Keratinocyte (primary cell): ENCODE results near the gene FAM124A.

ENCODE experiments used
- CTCF ChIP-seq, 3 experiments: IDR thresholded peaks in 1 of 3; conservative IDR thresholded peaks in 1 of 3; optimal IDR thresholded peaks in 1 of 3; 2 replicates in 2 of 3; 3 replicates in 1 of 3; pipeline versions ENCODE3 to v1.5.1; 2011; ENCODE audit warnings: low read length in 3 of 3, mild to moderate bottlenecking in 3 of 3, moderate library complexity in 2 of 3, control low read depth in 1 of 3, inconsistent platforms in 1 of 3; ENCODE audit not compliant: insufficient read depth in 2 of 3; ENCODE audit errors: extremely low read depth in 1 of 3
- EZH2 ChIP-seq: IDR thresholded peaks from one replicate; pipeline ENCODE4 v1.6.1; 2012; ENCODE audit warnings: inconsistent platforms, mild to moderate bottlenecking, low read length, moderate library complexity

DNA sequence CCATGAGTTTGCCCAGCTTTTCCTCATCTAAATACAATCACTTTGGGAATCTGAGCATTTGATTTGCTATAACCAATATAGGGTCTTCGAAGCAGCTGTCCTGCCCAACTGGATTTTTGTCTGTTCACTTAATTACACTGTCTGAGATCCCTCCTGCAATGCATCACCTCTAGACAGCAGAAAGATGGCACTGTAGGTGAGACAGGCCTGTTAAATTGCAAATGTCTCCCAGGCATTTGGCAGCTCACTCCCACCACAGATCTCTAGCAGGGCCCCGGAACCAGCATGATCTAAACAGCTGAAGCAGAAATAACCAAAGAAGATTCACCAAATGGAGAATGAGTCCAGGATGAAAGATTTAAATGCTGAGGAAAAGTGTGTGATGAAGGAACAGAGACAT is 75.4 kb downstream of the FAM124A start:
- peak in 2 of 3 experiments; percentile 28 to 47 for TF ChIP-seq CTCF (optimal IDR thresholded peaks at IDR 0.05 in 1 of 3, IDR thresholded peaks at IDR 0.05 in 1 of 3, conservative IDR thresholded peaks at IDR 0.05 in 1 of 3; ENCODE audit: extremely low read depth in 1 of 3, insufficient read depth in 2 of 3, low read length in 3 of 3)
- no peak for TF ChIP-seq EZH2
